Activated T-cell treated with anti-CD3 and anti-CD28 coated beads, Interleukin-2, amount 50 U/mL, for 24 hours (primary cell): ENCODE data around the gene AKR1C1.
"Not testable (repeated sequence)": the region's sequence is repeated elsewhere in the genome, so short reads cannot be mapped to it uniquely, and the experiment has no call there.

ENCODE experiments used
- DNase-seq: peaks from one replicate; pipeline ENCODE4 v3.0.0-alpha.2; 2020
- H3K27ac Mint-ChIP-seq: 2 replicates; pipeline ENCODE4 v1.8.0; 2020; ENCODE audit warnings: mild to moderate bottlenecking, mixed read lengths
- H3K27me3 Mint-ChIP-seq: 2 replicates; pipeline ENCODE4 v1.8.0; 2020; ENCODE audit warnings: mixed read lengths
- H3K36me3 Mint-ChIP-seq: 2 replicates; pipeline ENCODE4 v1.8.0; 2020; ENCODE audit warnings: low read depth, mixed read lengths
- H3K4me1 Mint-ChIP-seq: 2 replicates; pipeline ENCODE4 v1.8.0; 2020; ENCODE audit warnings: low read depth, mixed read lengths
- H3K4me3 Mint-ChIP-seq: 2 replicates; pipeline ENCODE4 v1.8.0; 2020; ENCODE audit warnings: mild to moderate bottlenecking, moderate library complexity, mixed read lengths
- H3K9me3 Mint-ChIP-seq: 2 replicates; pipeline ENCODE4 v1.8.0; 2020; ENCODE audit warnings: mixed read lengths

Gene AKR1C1

GRCh38 chr10:4965763-4966162 is 2.5 kb downstream of the AKR1C1 start:
- DNase-seq, H3K27me3 Mint-ChIP-seq, H3K27ac Mint-ChIP-seq, H3K36me3 Mint-ChIP-seq, H3K9me3 Mint-ChIP-seq, H3K4me1 Mint-ChIP-seq, H3K4me3 Mint-ChIP-seq: not testable (repeated sequence)

DNA sequence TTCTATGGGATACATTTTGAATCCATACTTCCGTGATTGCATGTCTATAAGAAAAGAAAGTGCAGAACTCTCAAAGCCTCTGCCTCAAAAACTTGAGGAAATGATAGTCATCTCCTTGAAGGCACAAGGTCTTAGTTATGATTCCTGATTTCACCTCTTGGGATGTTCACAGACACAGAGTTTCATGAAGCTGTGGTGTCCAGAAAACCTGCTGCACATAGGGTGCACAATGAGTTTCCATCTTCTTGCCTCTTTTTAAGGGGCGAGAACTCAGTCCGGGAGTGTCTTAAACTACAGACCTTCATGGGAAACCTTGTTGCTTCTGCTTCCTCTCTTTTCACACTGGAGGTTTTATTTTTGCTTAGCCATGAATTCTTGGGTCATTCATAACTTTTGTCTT is 4.0 kb downstream of the AKR1C1 start:
- H3K27ac Mint-ChIP-seq, H3K4me3 Mint-ChIP-seq, H3K36me3 Mint-ChIP-seq, DNase-seq, H3K27me3 Mint-ChIP-seq, H3K9me3 Mint-ChIP-seq, H3K4me1 Mint-ChIP-seq: not testable (repeated sequence)

DNA sequence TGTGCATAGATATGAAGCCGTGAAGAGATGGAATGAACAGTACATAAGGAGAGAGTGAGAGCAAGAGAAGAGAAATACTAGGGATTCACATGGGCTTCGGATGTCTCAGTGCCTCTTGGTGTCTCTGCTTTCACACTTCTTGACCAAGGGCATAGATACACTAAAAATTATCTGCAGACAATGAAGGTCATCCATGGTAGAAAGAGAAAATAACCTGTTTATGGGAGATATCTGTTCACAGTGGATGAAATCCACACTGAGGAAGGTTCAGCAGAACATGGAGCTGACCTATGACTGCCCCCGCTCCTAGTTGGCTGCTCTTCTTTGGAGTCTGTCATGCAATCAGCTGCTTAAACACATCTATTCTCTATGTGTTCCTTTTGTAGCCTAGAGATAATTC is 6.1 kb downstream of the AKR1C1 start:
- H3K4me1 Mint-ChIP-seq, DNase-seq, H3K4me3 Mint-ChIP-seq, H3K27ac Mint-ChIP-seq, H3K27me3 Mint-ChIP-seq, H3K36me3 Mint-ChIP-seq, H3K9me3 Mint-ChIP-seq: not testable (repeated sequence)

- not testable (repeated sequence) for H3K27me3 Mint-ChIP-seq
Observed at GRCh38 chr10:4970362-4970761, 7.1 kb downstream of the AKR1C1 start.

DNA sequence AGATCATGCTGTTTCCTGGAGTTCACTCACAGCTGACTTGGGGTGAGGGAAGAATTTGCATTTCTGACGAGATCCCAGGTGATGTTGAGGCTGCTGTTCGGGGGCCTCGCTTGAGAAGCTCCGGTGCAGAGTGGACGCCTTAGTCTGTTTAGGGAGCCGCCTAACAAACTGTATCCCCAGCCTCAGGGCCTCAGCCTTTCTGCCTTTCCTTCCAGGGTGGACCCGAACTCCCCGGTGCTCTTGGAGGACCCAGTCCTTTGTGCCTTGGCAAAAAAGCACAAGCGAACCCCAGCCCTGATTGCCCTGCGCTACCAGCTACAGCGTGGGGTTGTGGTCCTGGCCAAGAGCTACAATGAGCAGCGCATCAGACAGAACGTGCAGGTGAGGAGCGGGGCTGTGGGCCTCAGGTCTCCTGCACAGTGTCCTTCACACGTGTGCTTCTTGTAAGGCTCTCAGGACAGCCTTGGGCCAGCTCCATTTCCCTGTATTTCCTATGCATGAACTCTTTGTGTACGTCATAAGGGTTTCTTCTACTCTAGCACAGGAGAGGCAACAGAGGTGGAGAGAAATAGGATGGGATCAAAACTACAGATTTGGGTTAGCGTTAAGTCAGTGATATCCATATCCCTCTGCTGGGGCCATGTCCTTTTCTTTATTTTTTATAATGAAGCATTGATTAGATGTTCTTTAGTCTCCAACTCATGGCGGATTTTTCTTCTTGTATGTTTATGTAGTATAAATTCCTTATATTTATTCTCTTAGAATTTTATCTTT is 9.3 kb downstream of the AKR1C1 start:
- not testable (repeated sequence) for H3K4me3 Mint-ChIP-seq, H3K27ac Mint-ChIP-seq

More at GRCh38 chr10:4970362-4970761, 7.1 kb downstream of the AKR1C1 start:
- not testable (repeated sequence) for H3K36me3 Mint-ChIP-seq, DNase-seq, H3K9me3 Mint-ChIP-seq, H3K27ac Mint-ChIP-seq, H3K4me3 Mint-ChIP-seq, H3K4me1 Mint-ChIP-seq

GRCh38 chr10:4973294-4973693 is 10.1 kb downstream of the AKR1C1 start:
- not testable (repeated sequence) for H3K27ac Mint-ChIP-seq, H3K4me3 Mint-ChIP-seq, H3K9me3 Mint-ChIP-seq, DNase-seq, H3K27me3 Mint-ChIP-seq, H3K4me1 Mint-ChIP-seq
- H3K36me3 Mint-ChIP-seq = peaks cover 11% of the 10 kb centered on the region

More for the DNA sequence above, 9.3 kb downstream of the AKR1C1 start:
- not testable (repeated sequence) for H3K4me1 Mint-ChIP-seq, DNase-seq, H3K9me3 Mint-ChIP-seq, H3K27me3 Mint-ChIP-seq
- peaks cover 11% of the 10 kb centered on the region for H3K36me3 Mint-ChIP-seq

DNA sequence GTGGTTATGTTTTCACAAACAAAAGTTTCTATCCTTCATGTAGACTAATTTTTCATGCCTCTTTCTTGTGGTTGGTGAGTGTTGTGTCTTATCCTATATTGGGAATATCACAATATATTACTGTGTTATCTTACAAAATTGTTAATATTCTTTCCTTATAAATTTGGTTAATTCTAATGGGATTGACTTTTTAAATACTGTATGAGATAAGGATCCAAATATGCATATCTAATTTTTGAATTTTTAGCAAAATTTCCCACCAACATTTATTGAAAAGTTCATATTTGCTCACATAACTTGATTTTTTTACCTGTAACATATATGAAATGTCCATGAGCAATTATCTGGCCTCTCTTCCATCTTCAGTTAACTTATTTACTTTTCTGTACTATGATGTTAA is 11.2 kb downstream of the AKR1C1 start:
- not testable (repeated sequence) for H3K4me3 Mint-ChIP-seq, H3K27ac Mint-ChIP-seq, DNase-seq, H3K4me1 Mint-ChIP-seq, H3K9me3 Mint-ChIP-seq, H3K27me3 Mint-ChIP-seq
- H3K36me3 Mint-ChIP-seq = peaks cover 11% of the 10 kb centered on the region

DNA sequence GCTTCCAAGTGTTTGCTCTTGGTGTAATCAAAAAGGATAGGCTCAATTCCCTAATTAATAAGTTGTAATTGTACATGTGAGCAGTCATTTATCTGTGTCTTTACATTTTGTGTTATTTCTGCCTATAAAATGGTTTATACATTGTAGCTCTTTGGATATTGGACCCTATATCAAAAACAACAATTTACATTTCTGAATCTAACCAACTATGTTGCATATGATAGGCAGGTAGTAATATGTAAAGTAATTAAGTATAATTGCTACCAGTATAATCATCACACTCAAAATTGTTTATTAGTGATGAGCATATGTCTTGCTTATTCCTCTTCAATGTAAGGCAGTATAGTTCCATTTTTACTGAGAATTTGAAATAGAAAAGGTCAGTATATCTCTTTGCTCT is 13.8 kb downstream of the AKR1C1 start:
- DNase-seq = no peak
- H3K4me1 Mint-ChIP-seq = no peaks in the 10 kb centered on the region
- no peaks in the 10 kb centered on the region for H3K9me3 Mint-ChIP-seq
- no peaks in the 10 kb centered on the region for H3K27me3 Mint-ChIP-seq
- H3K27ac Mint-ChIP-seq = no peak overlapping the region
- H3K36me3 Mint-ChIP-seq = peaks cover 3% of the 10 kb centered on the region
- H3K4me3 Mint-ChIP-seq = no peak overlapping the region

GRCh38 chr10:4978870-4979269 is 15.7 kb downstream of the AKR1C1 start:
- Mint-ChIP-seq H3K27ac (no peak overlapping the region), H3K4me3 (no peak overlapping the region), H3K9me3 (no peaks in the 10 kb centered on the region), H3K27me3 (no peaks in the 10 kb centered on the region), H3K4me1 (no peaks in the 10 kb centered on the region), H3K36me3 (peaks cover 3% of the 10 kb centered on the region)
- no peak for DNase-seq

DNA sequence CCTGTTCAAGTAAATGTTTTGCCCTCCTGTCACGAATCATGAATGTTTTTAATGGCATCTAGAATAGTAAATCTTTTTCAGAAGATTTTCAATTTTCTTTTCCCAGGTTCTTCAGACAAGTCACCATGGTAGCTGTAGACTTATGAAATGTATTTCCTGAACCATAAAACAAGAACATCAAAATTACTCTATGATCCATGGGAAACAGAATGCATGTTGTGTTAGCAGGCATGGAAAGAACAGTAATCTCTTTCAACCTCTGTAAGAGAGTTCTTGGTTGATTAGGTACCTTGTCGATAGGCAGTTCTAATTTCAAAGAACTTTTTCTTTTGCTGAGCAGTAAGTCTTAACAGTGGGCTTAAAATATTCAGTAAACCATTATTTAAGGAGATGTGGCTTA is 17.6 kb downstream of the AKR1C1 start:
- H3K4me3 Mint-ChIP-seq = no peak overlapping the region

GRCh38 chr10:4981722-4982471 is 18.7 kb downstream of the AKR1C1 start:
- no peaks in the 10 kb centered on the region for H3K27me3 Mint-ChIP-seq
- no peaks in the 10 kb centered on the region for H3K9me3 Mint-ChIP-seq

More for the DNA sequence above, 17.6 kb downstream of the AKR1C1 start:
- Mint-ChIP-seq H3K36me3 (peaks cover 3% of the 10 kb centered on the region), H3K27ac (no peak overlapping the region), H3K4me1 (no peaks in the 10 kb centered on the region), H3K9me3 (no peaks in the 10 kb centered on the region), H3K27me3 (no peaks in the 10 kb centered on the region)
- DNase-seq = no peak

DNA sequence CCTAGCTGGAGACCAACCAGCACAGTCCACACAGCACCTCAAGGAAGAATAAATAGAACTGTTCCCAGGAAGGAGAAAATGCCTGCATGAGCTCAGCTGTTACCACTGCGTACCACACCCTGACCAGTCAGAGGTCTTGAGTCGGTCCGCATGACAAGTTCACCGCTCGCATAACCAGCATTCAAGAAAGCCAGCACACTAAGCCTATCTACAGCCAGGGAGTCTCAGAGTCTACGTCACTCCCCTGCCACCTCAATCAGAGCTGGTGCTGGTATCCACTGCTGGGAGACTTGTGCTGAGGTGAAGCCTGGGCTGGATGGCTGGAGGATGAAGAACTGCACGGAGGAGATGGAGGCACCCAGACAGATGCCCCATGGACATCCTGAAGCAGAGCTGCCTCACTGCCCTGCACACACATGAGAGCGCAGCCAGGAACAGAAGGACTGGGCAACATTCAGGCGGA is 19.6 kb downstream of the AKR1C1 start:
- Mint-ChIP-seq H3K4me1 (no peaks in the 10 kb centered on the region), H3K27ac (no peak overlapping the region), H3K4me3 (no peak overlapping the region), H3K27me3 (no peaks in the 10 kb centered on the region), H3K36me3 (no peaks in the 10 kb centered on the region), H3K9me3 (no peaks in the 10 kb centered on the region)
- DNase-seq = no peak

More at GRCh38 chr10:4981722-4982471, 18.7 kb downstream of the AKR1C1 start:
- Mint-ChIP-seq H3K27ac (no peak overlapping the region), H3K4me1 (no peaks in the 10 kb centered on the region), H3K4me3 (no peak overlapping the region), H3K36me3 (peaks cover 2% of the 10 kb centered on the region)
- no peak for DNase-seq

DNA sequence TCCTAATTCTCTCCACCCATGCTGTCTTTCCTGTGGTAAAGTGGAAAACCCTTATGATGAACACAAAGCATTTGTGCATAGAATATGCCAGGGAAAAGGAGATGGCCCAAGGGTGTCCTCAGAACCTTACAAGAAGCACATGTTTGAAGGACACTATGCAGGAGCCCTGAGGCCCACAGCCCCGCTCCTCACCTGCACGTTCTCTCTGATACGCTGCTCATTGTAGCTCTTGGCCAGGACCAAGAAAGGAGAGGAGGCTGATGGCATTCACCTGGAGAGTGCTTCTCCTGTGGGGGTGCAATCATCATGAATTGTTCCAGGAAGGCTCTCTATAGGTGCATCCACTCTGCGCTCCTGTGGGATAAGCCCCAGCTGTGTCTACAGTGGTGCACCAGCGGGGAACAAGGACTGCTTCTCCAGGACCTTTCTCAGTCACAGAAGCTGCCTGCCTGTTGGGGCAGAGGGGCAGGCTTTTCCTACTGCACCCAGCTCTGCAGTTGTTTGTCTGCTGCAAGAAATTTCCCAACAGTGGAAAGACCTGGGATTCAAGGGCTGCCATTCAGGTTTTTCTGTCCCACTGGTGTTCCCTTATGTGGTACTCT is 20.5 kb downstream of the AKR1C1 start:
- no peak overlapping the region for H3K4me3 Mint-ChIP-seq
- no peaks in the 10 kb centered on the region for H3K36me3 Mint-ChIP-seq
- no peak overlapping the region for H3K27ac Mint-ChIP-seq
- no peaks in the 10 kb centered on the region for H3K9me3 Mint-ChIP-seq
- DNase-seq = no peak
- H3K27me3 Mint-ChIP-seq = no peaks in the 10 kb centered on the region
- no peaks in the 10 kb centered on the region for H3K4me1 Mint-ChIP-seq

GRCh38 chr10:4984223-4984622 is 21.0 kb downstream of the AKR1C1 start:
- no peaks in the 10 kb centered on the region for H3K9me3 Mint-ChIP-seq
- no peaks in the 10 kb centered on the region for H3K36me3 Mint-ChIP-seq
- H3K4me3 Mint-ChIP-seq = no peak overlapping the region
- DNase-seq = no peak
- H3K27ac Mint-ChIP-seq = no peak overlapping the region
- H3K4me1 Mint-ChIP-seq = no peaks in the 10 kb centered on the region
- H3K27me3 Mint-ChIP-seq = no peaks in the 10 kb centered on the region
